ENCODE results near the gene PDILT.

Gene PDILT

DNA sequence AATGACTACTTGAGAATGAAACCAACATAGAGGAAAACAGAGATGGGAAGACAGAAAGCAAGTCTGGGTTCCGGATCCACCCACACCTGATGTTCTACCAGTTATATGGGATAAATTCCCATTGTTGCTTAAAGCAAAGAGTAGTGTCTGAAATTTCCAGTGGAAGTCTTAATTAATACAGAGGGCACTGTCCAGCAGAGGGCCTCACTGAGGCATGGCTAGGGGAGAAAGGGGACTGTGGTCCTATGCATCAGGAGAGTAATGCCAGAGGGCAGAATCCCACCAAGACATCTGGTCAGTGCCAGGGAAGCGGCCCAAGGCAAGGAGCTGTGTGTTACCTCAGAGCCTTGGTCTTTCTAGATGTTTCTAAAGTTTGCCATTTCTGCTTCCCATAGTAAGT is 44.5 kb downstream of the PDILT start:
- Mint-ChIP-seq H3K27me3 (peaks cover 12% of the 10 kb centered on the region), H3K4me1 (no peaks in the 10 kb centered on the region), H3K36me3 (ENCODE audit: low read depth) (no peaks in the 10 kb centered on the region), H3K4me3 (no peak overlapping the region), H3K9me3 (no peaks in the 10 kb centered on the region), H3K27ac (no peak overlapping the region)
- DNase-seq, result no peak
- ATAC-seq, result no peak

DNA sequence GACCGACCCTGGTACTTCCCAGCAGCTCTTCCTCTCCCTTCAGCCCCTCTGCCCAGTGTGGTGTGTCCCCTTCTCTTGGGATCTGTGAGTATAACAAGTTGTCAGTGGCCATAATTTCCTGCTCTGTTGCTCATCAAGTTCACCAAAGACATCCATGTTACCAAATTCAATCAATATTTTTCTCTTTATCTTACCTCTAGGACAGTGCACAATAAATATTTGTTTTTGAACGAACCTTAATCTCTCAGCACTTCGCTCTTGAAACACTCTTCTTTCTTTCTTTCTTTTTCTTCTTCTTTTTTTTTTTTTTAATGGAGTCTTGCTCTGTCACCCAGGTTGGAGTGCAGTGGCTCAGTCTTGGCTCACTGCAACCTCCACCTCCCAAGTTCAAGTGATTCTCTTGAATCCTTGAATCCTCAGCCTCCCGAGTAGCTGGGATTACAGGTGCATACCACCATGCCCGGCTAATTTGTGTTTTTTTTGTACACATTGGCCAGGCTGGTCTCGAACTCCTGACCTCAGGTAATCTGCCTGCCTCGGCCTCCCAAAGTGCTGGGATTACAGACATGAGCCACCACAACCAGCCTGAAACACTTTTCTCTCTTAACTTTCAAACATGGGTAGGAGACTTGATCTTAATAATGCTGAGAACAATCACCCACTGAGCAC is 49.3 kb downstream of the PDILT start:
- no peak for DNase-seq
- Mint-ChIP-seq H3K27me3 (peaks cover 10% of the 10 kb centered on the region), H3K36me3 (ENCODE audit: low read depth) (no peaks in the 10 kb centered on the region), H3K9me3 (no peaks in the 10 kb centered on the region), H3K27ac (no peak overlapping the region), H3K4me1 (no peaks in the 10 kb centered on the region), H3K4me3 (no peak overlapping the region)
- no peak for ATAC-seq

DNA sequence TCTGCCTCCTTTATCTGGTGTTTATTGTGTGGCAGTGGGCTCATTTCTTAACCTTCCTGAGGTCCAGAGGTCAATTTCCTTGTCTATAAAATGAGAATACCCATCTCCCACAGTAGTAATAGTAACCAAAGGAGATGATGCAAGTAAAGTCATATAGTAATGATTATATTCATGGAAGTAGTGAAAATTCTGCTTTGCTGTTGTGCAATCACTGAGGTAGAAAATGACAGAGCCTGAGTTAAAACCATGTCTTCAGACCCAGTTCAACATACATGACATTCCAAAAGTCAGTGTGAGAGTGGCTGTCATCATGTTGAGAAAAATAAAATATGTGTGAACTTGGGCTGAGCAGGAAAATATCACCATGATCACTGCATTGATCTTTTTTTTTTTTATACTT is 51.2 kb downstream of the PDILT start:
- Mint-ChIP-seq H3K27me3 (peaks cover 10% of the 10 kb centered on the region), H3K27ac (no peak overlapping the region), H3K9me3 (no peaks in the 10 kb centered on the region), H3K4me1 (no peaks in the 10 kb centered on the region), H3K4me3 (no peak overlapping the region), H3K36me3 (ENCODE audit: low read depth) (no peaks in the 10 kb centered on the region)
- no peak for ATAC-seq
- no peak for DNase-seq

DNA sequence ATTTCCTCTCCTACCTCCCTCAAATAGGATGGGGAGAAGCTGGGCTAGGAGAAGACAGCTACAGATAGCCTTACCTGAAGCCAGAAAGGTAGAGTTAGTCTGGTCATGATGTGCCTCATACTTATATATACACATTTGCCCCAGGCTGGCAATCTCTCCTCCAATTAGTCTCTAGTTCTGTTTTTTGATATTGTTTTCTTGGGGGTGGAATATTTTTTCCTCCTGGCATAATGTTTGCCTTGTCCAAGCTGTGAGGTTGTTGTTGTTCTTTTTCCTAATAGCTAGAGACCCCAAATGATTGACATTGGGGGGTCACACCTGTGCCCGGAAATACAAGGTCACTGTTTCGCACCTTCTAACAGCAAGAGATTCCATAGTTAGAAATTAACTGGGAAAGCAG is 51.9 kb downstream of the PDILT start, which contains the start of gene UMOD:
Gene UMOD, minus strand, starts transcription at position 101 of the 400 bp plus-strand sequence. CDS start 1,978 bp downstream, outside the sequence.
- no peak within 1 kb of the TSS for H3K27ac Mint-ChIP-seq
- H3K36me3 Mint-ChIP-seq (ENCODE audit: low read depth), result no peaks in the 10 kb centered on the region
- H3K4me3 Mint-ChIP-seq, result no peak within 1 kb of the TSS
- H3K27me3 Mint-ChIP-seq, result peaks cover 10% of the 10 kb centered on the region
- H3K4me1 Mint-ChIP-seq, result no peaks in the 10 kb centered on the region
- ATAC-seq (no peak), DNase-seq (no peak)
- H3K9me3 Mint-ChIP-seq, result no peaks in the 10 kb centered on the region

DNA sequence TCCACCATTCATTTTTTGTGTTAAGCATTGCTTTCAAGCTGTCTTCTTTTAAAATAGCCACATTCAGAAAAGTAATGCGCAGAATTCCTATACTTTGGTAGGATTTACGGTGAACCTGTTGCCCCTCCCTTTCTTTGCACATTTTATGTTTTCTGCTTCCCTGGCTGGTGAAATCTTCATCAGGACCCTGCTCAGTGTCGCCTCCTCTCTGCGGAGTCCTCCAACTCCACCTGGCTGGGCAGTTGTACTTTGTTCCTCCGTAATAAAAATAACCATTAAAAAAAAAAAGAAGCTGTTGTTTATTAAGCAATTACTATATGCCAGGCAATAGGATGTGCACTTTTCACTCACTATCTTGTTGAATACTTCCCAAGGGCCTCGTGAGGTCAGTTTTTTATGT is 54.9 kb downstream of the PDILT start:
- Mint-ChIP-seq H3K4me1 (no peaks in the 10 kb centered on the region), H3K36me3 (ENCODE audit: low read depth) (no peaks in the 10 kb centered on the region), H3K27me3 (no peaks in the 10 kb centered on the region), H3K27ac (no peak overlapping the region), H3K9me3 (no peaks in the 10 kb centered on the region), H3K4me3 (no peak overlapping the region)
- DNase-seq, result no peak
- no peak for ATAC-seq

DNA sequence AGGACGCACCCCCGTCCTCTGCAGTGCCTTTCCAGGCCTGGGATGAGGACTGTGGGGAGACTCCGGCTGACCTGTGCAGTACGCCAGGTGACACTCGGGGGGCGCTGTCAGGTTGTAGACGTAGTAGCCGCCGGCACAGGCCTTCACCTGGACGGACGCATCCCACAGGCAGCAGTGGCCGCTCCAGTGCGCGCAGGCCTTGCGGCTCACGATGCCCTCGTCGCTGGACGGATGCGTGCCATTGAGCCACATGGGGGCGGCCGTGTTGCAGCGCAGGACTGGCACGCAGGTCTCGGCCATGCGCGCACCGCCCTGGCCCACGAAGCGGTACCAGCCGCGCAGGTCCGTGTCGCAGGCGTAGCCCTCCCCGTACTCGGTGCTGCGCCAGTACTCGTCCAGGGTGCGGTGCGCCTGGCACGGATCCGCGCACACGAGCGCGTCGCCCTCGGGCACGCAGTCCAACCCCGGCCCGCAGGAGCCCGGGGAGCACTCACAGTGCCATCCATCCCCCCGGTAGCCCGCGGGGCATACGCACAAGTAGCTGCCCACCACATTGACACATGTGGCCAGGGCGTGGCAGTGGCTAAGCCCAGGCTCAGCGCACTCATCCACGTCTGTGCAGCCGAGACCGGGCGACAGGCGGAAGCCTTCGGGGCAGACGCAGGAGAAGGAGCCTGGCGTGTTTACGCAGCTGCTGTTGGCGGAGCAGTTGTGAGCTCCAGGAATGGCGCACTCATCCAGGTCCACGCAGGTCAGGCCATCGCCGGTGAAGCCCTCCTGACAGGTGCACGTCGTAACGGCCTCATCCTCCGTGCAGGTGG is 56.0 kb downstream of the PDILT start:
- DNase-seq (no peak), ATAC-seq (no peak)
- Mint-ChIP-seq H3K27me3 (no peaks in the 10 kb centered on the region), H3K4me3 (no peak overlapping the region), H3K27ac (no peak overlapping the region), H3K9me3 (no peaks in the 10 kb centered on the region), H3K36me3 (ENCODE audit: low read depth) (no peaks in the 10 kb centered on the region), H3K4me1 (no peaks in the 10 kb centered on the region)

DNA sequence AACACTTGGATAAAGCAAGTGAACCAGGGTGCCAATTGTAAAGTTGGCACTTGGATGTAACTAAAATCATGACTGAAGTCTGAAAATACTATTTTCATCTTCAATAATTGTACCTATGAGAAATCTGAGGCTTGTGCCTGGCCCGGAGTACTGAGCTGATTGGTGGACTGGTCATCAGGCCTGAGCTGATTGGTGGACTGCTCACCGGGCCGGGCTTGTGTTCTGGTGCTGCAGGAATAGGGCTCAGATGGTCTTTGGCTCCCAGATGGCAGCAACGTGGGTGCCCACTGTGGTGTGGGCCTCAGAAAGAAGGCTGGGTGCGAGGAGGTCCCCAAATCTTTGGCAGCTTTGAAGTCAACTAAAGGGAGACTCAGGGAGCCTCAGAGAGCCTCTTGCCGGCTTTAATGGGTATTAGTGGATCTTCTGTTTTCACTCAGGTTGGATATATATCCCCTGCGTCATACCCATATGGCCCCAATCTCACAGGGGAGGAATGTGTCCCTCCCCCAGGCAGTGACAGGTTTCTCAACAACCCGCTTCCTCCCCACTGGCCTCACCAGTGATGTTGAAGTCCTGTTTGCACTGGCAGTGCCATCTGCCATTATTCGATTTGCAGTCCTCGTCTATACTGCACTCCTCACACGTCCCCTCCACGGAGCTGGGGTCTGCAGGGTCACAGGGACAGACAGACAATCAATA is 56.7 kb downstream of the PDILT start:
- no peaks in the 10 kb centered on the region for H3K27me3 Mint-ChIP-seq
- no peak overlapping the region for H3K27ac Mint-ChIP-seq
- H3K9me3 Mint-ChIP-seq, result no peaks in the 10 kb centered on the region
- ATAC-seq (no peak), DNase-seq (no peak)
- H3K4me3 Mint-ChIP-seq, result no peak overlapping the region
- H3K4me1 Mint-ChIP-seq, result no peaks in the 10 kb centered on the region
- no peaks in the 10 kb centered on the region for H3K36me3 Mint-ChIP-seq (ENCODE audit: low read depth)

DNA sequence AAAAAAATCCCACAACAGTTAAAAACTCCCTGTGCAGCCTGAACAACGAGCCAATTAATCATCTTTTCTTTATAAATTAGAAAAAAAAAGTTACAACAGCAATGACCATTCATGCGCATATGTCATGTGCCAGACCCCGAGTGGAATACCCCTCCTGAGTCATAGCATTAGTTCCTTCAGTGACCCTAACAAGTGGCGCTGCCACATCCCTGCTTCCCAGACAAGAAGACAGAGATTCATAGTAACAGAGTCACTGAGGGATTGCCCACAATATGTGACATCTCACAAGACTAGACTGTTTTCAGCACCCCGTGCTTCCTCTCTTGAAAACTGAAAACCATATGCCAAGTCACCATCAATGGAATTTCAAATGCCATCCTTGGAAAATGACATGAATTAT is 59.9 kb downstream of the PDILT start:
- Mint-ChIP-seq H3K9me3 (no peaks in the 10 kb centered on the region), H3K27me3 (peaks cover 2% of the 10 kb centered on the region), H3K4me3 (no peak overlapping the region), H3K36me3 (ENCODE audit: low read depth) (no peaks in the 10 kb centered on the region), H3K27ac (no peak overlapping the region), H3K4me1 (no peaks in the 10 kb centered on the region)
- ATAC-seq (no peak), DNase-seq (no peak)

DNA sequence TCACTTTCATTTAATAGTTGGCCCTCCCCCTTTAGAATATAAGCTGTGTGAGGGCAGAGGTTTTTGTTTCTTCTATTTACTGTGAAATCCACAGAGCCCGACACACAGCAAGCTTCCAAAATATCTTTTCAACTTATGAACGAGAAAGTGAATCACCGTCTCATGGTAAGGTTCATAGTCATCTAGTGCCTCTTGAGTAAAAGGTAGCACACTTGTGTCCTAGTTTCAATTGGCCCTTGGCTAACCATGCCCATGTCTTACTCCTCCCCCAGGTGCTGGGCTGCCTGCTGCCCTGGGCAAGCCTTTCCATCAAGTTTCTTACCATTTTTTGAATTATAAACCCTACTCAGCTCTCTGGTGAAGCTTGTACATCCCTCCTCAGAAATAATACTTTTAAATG is 64.8 kb downstream of the PDILT start:
- no peaks in the 10 kb centered on the region for H3K4me1 Mint-ChIP-seq
- no peak for ATAC-seq
- H3K36me3 Mint-ChIP-seq (ENCODE audit: low read depth), result no peaks in the 10 kb centered on the region
- no peak overlapping the region for H3K4me3 Mint-ChIP-seq
- H3K27ac Mint-ChIP-seq, result no peak overlapping the region
- peaks cover 2% of the 10 kb centered on the region for H3K27me3 Mint-ChIP-seq
- H3K9me3 Mint-ChIP-seq, result no peaks in the 10 kb centered on the region
- no peak for DNase-seq

DNA sequence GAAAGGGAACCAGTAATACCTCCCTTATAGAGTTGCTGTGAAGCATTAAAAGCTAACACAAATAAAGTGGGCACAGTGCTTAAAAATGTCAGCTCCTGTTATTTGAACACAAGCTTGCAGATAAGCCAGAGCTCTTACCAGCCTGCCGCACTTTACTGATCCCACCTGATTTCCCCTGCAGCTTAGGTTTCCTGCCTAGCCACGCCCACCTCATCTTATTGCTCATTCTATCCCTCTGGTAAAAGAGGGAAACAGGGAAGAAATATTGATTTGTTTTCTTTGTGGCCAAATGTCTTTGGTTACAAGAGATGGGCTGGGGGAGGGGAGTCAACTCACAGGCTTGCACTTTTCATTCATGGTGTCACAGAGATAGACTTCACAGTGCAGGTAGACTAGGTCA is 67.6 kb downstream of the PDILT start:
- Mint-ChIP-seq H3K9me3 (no peaks in the 10 kb centered on the region), H3K36me3 (ENCODE audit: low read depth) (no peaks in the 10 kb centered on the region), H3K27me3 (peaks cover 2% of the 10 kb centered on the region), H3K4me1 (no peaks in the 10 kb centered on the region), H3K27ac (no peak overlapping the region), H3K4me3 (no peak overlapping the region)
- ATAC-seq, result no peak
- no peak for DNase-seq

DNA sequence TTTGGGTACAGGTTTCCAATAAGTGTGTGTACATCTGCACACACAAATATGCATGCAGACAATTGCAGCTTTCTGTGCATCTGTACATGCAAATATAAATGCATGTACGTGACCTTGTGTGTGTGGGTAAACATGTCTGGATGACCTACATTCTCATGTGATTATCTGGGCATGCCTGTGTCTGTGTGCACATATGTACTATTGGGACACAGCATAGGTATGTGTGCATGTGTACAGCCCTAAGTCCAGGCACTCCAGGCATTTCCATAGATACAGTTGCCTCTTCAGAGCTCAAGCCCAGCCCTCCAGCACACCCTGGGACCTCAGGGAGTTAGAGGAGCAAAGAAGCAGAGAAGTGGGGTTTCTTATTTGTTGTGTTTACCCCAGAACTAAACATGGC is 70.1 kb downstream of the PDILT start:
- DNase-seq, result no peak
- no peaks in the 10 kb centered on the region for H3K4me1 Mint-ChIP-seq
- H3K36me3 Mint-ChIP-seq (ENCODE audit: low read depth), result no peaks in the 10 kb centered on the region
- peaks cover 2% of the 10 kb centered on the region for H3K27me3 Mint-ChIP-seq
- H3K9me3 Mint-ChIP-seq, result no peaks in the 10 kb centered on the region
- no peak overlapping the region for H3K27ac Mint-ChIP-seq
- H3K4me3 Mint-ChIP-seq, result no peak overlapping the region
- ATAC-seq, result no peak

DNA sequence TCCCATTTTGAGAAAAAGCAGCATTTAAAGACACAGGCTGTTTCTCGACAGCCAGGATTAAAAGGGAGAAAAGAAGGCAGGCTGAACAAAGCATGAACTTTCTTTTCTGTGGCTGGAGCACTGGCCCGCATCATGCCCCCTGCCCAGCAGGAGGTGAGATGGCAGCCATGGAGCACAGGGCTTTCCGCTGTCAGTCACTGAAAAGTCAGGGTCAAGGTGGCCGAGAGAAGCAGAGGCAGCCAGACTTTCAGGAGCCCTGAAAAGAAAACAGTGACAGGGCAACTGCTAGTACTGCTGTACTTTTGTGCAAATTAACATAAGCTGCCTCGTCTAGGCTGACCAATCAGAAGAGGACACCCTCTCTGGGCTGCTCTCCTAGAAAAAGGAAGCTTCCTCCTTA is 71.4 kb downstream of the PDILT start:
- no peak overlapping the region for H3K4me3 Mint-ChIP-seq
- no peak for ATAC-seq
- H3K9me3 Mint-ChIP-seq, result no peaks in the 10 kb centered on the region
- no peak overlapping the region for H3K27ac Mint-ChIP-seq
- no peaks in the 10 kb centered on the region for H3K36me3 Mint-ChIP-seq (ENCODE audit: low read depth)
- no peak for DNase-seq
- no peaks in the 10 kb centered on the region for H3K4me1 Mint-ChIP-seq
- H3K27me3 Mint-ChIP-seq, result peaks cover 2% of the 10 kb centered on the region

DNA sequence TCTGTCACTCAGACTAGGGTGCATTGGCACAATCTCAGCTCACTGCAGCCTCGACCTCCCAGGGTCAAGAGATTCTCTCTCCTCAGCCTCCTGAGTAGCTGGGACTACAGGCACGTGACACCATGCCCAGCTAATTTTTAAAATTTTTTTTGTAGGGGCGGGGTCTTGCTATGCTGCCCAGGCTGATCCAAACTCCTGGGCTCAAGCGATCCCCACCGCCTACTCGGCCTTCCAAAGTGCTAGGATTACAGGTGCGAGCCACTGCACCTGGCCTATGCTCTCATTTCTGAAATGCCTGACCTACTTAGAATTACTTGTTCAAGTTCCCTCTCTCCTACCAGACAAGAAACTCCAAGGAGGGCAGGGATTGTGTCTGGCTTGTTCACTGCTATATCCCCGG is 72.1 kb downstream of the PDILT start:
- Mint-ChIP-seq H3K9me3 (no peaks in the 10 kb centered on the region), H3K27me3 (peaks cover 2% of the 10 kb centered on the region), H3K27ac (no peak overlapping the region), H3K4me3 (no peak overlapping the region), H3K36me3 (ENCODE audit: low read depth) (no peaks in the 10 kb centered on the region), H3K4me1 (no peaks in the 10 kb centered on the region)
- DNase-seq (no peak), ATAC-seq (no peak)

DNA sequence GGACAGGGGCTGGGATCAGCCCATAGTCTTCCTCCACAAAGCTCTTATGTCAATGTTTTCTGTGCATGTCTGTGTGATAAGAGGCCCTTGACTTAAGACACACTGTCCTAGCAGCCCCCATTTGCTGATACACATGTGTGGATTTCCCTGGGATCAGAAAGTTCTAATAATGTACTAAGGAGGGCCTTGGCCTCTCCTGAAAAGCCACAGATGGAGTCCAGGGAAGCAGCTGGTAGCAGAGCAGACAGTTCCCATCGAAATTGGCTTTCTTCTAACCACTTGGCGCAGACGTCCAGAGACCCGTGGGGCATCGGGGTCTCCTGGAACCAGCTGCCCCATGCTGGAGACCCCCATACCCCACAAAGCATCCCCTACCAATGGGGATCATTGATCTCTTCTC is 72.9 kb downstream of the PDILT start:
- H3K27ac Mint-ChIP-seq, result no peak overlapping the region
- no peak overlapping the region for H3K4me3 Mint-ChIP-seq
- no peak for ATAC-seq
- no peak for DNase-seq
- H3K4me1 Mint-ChIP-seq, result no peaks in the 10 kb centered on the region
- no peaks in the 10 kb centered on the region for H3K36me3 Mint-ChIP-seq (ENCODE audit: low read depth)
- no peaks in the 10 kb centered on the region for H3K9me3 Mint-ChIP-seq
- peaks cover 2% of the 10 kb centered on the region for H3K27me3 Mint-ChIP-seq

Measured in activated naive CD8-positive, alpha-beta T cell treated with anti-CD3 and anti-CD28 coated beads, Interleukin-2, amount 50 U/mL, for 24 hours (primary cell).